GM21786 (cell line): ENCODE results near the gene DAPK1.
"Not testable (repeated sequence)": the region's sequence is repeated elsewhere in the genome, so short reads cannot be mapped to it uniquely, and the experiment has no call there.

Source experiments
- ATAC-seq: cut with Tn5 transposase; IDR thresholded peaks from one replicate; pipeline ENCODE4 v1.9.1; 2021; ENCODE audit not compliant: unreplicated experiment

DAPK1 gene

DNA sequence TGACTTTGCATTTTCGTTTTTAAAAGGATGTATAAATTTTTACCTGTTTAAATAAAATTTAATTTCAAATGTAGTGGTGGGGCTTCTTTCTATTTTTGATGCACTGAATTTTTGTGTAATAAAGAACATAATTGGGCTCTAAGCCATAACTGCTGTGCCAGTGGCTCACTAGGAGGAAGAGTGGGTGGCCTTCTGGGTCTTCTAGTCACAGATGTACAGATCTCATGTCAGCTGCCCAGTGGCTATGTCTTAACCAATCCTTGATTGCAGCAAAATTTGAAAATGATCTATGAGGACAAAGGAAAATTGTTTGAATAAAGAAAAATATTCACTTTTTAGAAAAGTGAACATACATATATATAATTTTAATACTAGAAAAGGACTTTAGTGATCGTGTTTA, 233.7 kb downstream of the DAPK1 start:
- no peak for ATAC-seq

DNA sequence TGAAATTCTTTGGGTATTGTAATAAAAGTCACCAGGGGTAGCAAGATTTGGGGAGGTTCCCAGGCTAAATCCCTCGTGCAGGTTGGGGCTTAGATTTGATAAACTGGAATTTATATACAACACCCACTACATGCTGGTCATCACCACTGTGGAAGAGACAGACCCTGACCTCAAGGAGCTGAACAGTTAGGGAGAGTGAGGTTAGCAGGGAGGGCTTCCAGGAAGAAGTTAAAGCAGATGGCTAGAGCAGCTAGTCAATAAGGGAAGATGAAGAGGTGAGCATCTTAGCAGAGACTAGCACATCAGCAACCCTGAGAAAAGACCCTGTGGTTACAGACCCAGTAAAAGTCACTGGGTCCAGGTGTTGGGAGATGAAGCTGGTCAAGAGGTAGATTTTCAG, 234.7 kb downstream of the DAPK1 start:
- ATAC-seq: no peak

DNA sequence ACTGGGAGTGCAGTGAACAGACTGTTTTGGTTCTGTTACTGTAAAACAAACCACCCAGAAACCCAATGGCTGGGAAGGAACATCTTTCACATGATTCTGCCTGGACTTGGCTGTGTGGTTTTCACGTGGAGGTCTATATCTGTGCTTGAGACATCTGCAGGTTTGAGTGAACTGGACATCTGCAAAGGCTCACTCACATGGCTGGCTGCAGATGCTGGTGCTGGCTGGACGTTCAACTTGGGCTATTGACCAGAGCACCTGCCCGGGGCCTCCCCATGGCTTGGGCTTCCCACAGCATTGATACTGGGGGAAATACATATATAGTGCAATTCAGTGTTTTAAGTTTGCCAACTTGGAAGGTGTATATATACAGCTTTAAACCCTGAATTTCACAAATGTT, 235.1 kb downstream of the DAPK1 start:
- ATAC-seq: no peak

GRCh38 chr9:87733273-87734052, 235.8 kb downstream of the DAPK1 start:
- no peak for ATAC-seq

GRCh38 chr9:87734106-87734505, 236.4 kb downstream of the DAPK1 start:
- ATAC-seq: no peak

DNA sequence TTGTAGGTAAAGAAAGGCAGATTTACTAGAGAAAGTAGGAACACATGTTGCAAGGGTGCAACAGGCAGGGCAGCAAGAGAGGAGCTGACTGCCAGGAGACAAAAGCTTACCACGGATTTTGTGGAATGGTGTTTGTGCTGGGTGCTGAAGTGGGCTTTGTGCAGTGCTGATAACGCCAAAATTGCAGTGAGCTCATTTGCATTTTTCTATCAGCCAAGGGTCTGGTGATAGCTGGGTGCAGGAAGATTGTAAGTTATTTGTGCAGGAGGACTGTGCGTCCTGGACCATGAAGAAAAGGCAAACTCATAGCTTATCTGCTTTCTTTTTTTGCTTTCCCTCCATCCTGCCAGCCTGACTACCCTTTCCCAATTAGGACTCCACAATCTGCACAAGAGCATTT, 241.9 kb downstream of the DAPK1 start:
- no peak for ATAC-seq

DNA sequence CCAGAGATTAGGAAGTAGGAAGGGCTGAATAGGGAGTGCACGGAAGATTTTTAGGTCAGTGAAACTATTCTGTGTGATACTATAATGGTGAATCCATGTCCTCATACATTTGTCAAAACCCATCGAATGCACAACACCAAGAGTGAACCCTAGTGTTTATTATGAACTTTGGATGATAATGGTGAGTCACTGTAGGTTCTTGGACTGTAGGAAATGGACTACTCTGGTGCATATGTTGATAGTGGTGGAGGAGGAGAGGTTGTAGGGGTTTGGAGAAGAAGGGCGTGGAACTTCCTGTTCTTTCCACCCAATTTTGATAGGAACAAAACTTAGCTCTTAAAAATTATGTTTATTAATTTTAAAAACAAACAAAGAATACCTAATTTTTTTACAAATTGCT, 242.5 kb downstream of the DAPK1 start:
- no peak for ATAC-seq

DNA sequence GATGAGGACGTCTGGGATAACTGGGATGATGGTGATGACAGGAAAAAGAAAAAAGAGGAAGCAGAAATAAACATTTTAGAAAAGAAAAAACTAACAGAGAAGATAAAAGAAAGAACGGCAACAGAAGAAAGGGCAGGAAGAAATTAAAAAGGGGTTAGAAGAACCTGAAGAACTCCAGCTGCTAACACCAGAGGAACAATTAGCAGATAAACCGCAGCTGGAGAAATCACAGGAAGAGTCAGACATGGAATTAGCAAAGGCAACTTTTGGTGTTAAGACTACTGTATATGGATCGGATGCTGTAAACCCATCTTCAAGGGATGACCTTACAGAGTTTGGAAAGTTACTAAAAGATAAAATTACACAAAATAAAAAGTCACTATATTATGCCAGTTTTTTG, 243.7 kb downstream of the DAPK1 start:
- ATAC-seq: no peak

DNA sequence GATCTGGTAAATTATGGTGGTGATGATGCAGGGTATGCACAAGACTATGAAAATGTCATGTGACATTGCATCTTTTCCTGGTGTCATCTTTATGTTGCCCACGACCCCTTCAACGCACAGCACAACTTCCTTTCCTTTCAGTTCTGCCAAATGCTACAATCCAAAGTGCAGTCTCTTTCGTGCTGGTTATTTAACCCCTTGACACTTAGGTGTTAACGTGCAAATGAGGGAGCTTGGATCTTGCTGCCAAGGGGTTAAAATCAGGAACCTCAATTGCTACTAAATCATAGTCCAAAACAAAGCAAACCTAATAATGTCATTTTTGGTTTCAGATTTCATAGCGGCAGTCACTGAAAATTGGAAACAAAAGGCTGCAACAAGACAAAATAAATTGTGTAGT, 244.2 kb downstream of the DAPK1 start:
- no peak for ATAC-seq

DNA sequence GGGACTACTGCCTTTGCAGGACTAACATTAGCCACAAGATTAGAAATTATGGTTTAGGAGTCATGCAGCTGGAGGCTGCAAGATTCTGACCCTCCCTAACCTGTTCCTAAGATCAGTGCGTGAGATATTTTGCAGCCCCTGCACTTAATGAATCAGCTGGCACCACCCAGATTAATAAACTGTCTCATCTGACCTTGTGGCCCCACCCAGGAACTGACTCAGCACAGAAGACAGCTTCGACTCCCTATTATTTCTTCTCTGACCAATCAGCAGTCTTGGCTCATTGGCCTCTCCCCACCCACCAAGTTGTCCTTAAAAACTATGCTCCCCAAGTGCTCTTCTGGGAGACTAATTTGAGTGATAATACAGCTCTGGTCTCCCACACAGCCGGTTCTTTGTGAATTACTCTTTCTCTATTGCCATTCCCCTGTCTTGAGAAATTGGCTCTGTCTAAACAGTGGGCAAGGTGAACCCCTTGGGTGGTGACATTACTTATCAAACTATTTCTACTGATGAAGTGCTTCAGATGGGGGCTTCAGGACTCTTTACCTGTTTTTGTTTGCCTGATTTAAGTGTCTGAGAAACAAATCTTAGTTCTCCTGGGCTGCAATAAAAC, 245.3 kb downstream of the DAPK1 start:
- ATAC-seq: no peak

DNA sequence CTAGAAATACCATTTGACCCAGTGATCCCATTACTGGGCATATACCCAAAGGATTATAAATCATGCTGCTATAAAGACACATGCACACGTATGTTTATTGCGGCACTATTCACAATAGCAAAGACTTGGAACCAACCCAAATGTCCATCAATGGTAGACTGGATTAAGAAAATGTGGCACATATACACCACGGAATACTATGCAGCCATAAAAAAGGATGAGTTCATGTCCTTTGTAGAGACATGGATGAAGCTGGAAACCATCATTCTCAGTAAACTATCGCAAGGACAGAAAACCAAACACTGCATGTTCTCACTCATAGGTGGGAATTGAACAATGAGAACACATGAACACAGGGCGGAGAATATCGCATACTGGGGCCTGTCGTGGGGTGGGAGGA, 246.6 kb downstream of the DAPK1 start:
- not testable (repeated sequence) for ATAC-seq

- no peak for ATAC-seq
Observed at GRCh38 chr9:87746186-87746585, 248.5 kb downstream of the DAPK1 start.

DNA sequence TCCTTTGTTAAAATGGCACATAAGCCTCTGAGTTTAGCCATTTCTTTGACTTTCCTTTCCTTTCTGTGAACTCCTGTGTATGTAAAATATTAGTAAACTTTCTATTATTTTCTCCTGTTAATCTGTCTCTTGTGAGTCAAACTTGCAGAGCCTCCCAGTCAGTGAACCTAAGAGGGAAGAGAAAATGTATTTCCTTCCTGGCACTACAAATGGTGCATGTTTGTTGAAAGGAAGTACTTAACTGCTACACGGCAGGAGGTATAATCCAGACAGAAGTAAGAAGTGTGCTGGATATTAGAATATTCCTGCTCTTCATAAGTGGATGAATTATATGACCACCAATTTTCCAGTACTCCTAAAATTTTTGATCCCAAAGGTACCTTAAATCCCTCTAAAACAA, 251.2 kb downstream of the DAPK1 start:
- no peak for ATAC-seq

DNA sequence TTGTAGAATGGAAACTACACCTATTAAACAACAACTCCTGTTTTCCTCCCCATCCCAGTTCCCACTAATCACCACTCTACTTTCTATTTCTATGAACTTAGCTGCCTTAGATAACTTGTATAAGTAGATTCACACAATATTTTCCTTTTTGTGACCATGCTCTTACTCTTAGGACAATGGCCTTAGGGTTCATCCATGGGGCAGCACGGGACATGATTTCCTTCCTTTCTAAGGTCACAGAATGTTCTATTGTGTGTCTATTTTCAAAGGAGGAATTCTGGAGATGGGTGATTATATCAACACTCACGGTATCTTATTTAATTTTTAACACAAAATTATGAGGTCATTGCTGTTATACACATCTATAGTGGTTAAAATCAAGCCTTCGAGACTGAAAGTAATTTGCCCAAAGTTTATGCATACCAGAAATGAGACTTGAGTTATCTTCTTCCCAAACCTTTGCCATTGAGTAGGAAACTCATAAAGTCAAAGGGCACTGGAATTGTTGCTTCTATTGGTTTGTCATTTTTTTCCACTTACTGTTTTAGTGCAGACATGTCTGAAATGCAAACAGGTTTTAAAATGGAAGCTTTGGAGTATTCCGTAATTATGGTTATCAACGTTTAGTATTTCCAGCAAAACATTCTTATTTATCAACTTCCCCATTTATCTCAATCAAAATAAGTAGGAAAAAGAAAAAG, 251.8 kb downstream of the DAPK1 start:
- no peak for ATAC-seq

GRCh38 chr9:87750726-87751125, 253.1 kb downstream of the DAPK1 start:
- no peak for ATAC-seq

DNA sequence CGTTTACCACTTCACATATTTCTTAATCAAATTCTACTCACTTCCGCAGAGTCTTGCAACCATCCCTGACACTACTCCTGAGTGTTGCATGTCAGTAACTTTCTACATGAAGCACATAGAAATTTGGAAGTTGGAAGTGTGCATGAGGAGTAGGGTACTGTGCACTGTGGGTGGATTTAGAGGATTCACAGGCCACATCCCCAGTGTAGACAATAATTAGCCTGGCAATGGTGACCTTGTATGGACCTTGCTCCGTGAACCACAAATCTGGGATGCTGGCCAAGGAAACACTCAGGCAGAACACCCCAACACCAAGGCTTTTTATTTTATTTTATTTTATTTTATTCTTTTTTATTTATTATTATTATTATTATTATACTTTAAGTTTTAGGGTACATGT, 253.8 kb downstream of the DAPK1 start:
- no peak for ATAC-seq

DNA sequence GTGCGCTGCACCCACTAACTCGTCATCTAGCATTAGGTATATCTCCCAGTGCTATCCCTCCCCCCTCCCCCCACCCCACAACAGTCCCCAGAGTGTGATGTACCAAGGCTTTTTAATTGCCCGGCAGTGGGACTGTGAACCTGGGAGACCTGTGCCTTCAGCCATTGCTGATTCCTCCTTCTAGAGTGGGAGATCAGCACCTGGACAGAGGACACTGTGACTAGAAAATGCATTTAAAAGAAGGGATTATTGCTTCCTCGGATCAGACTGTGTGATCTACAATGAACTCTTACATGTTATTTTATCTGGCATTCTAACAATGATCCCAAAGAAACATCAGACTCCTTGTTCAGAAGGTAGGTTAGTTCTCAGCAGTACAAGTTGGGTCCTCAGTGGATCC, 254.2 kb downstream of the DAPK1 start:
- no peak for ATAC-seq

GRCh38 chr9:87753313-87753712, 255.6 kb downstream of the DAPK1 start:
- no peak for ATAC-seq
